HEK293 (cell line): Measurements from ENCODE around the gene ARL11.

Experiments used
- CTCF ChIA-PET: fragments of 350-600 bp; formaldehyde crosslinking; extraction: SDS; loops from one replicate; lab custom pipeline; 2021; ENCODE audit warnings: antibody characterized with exemption; lab: Yijun Ruan, JAX
- POLR2A ChIA-PET: fragments of 300-600 bp; formaldehyde crosslinking; extraction: SDS; loops from one replicate; lab custom pipeline; 2020; ENCODE audit warnings: antibody characterized with exemption, inconsistent platforms; lab: Yijun Ruan, JAX
- H3K27ac ChIP-seq: fragments of 200-500 bp; sonication (Bioruptor generic); 2 replicates; pipeline ENCODE4 v1.5.1; 2014; ENCODE audit warnings: low read depth, low read length, control low read depth, inconsistent platforms; ENCODE audit errors: extremely low read depth
- H3K36me3 ChIP-seq, 2 experiments: fragments of 200-500 bp in 1 of 2; sonication (Bioruptor generic) in 1 of 2; 1 replicate in 1 of 2; 2 replicates in 1 of 2; pipeline ENCODE4 v1.5.1; 2014 to 2017; ENCODE audit warnings: inconsistent platforms in 2 of 2, low read length in 2 of 2; ENCODE audit not compliant: control insufficient read depth in 2 of 2, insufficient read depth in 1 of 2
- H3K4me1 ChIP-seq: fragments of 200-500 bp; sonication (Bioruptor generic); 2 replicates; pipeline ENCODE4 v1.5.1; 2014; ENCODE audit warnings: mild to moderate bottlenecking, low read length, inconsistent platforms; ENCODE audit not compliant: control insufficient read depth, insufficient read depth
- H3K4me3 ChIP-seq: 2 replicates; pipeline ENCODE4 v1.5.1; 2011; ENCODE audit warnings: low read depth, mild to moderate bottlenecking, control low read depth, low read length, moderate library complexity
- H3K9me3 ChIP-seq: fragments of 200-500 bp; sonication (Bioruptor generic); 2 replicates; pipeline ENCODE4 v1.5.1; 2014; ENCODE audit warnings: low read depth, low read length, inconsistent platforms; ENCODE audit not compliant: control insufficient read depth, insufficient read depth
- KLF7 ChIP-seq: fragments of 450-650 bp; formaldehyde crosslinking; IDR thresholded peaks from 2 replicates; pipeline ENCODE4 v1.5.1; 2016; ENCODE audit warnings: missing biosample characterization, missing genetic modification characterization, borderline replicate concordance
- PBX3 ChIP-seq: sonication (generic); formaldehyde crosslinking; IDR thresholded peaks from 2 replicates; pipeline ENCODE4 v1.8.1; 2022; ENCODE audit warnings: mild to moderate bottlenecking, moderate library complexity, missing genetic modification reagents
- ZBTB21 ChIP-seq: fragments of 450-650 bp; formaldehyde crosslinking; IDR thresholded peaks from 2 replicates; pipeline ENCODE4 v1.5.1; 2017; ENCODE audit warnings: missing biosample characterization, missing genetic modification characterization
- ZBTB49 ChIP-seq: fragments of 450-650 bp; formaldehyde crosslinking; IDR thresholded peaks from 2 replicates; pipeline ENCODE4 v1.5.1; 2016; ENCODE audit warnings: missing biosample characterization, missing genetic modification characterization, low read depth
- ZNF10 ChIP-seq: fragments of 450-650 bp; formaldehyde crosslinking; IDR thresholded peaks from 2 replicates; pipeline ENCODE4 v1.5.1; 2017; ENCODE audit warnings: missing biosample characterization, missing genetic modification characterization
- ZNF140 ChIP-seq: fragments of 450-650 bp; formaldehyde crosslinking; IDR thresholded peaks from 2 replicates; pipeline ENCODE4 v1.5.1; 2016; ENCODE audit warnings: missing biosample characterization, missing genetic modification characterization
- ZNF148 ChIP-seq: fragments of 450-650 bp; formaldehyde crosslinking; IDR thresholded peaks from 2 replicates; pipeline ENCODE4 v1.5.0; 2017; ENCODE audit warnings: missing biosample characterization, missing genetic modification characterization, borderline replicate concordance
- ZNF239 ChIP-seq: fragments of 450-650 bp; formaldehyde crosslinking; IDR thresholded peaks from 2 replicates; pipeline ENCODE4 v1.5.1; 2016; ENCODE audit warnings: missing biosample characterization, missing genetic modification characterization
- ZNF362 ChIP-seq: fragments of 450-650 bp; formaldehyde crosslinking; IDR thresholded peaks from 2 replicates; pipeline ENCODE4 v1.5.1; 2016; ENCODE audit warnings: missing biosample characterization, missing genetic modification characterization
- ZNF366 ChIP-seq: fragments of 450-650 bp; formaldehyde crosslinking; conservative IDR thresholded peaks from 2 replicates; pipeline ENCODE4 v1.5.1; 2016; ENCODE audit warnings: missing biosample characterization, missing genetic modification characterization
- ZNF510 ChIP-seq: fragments of 450-650 bp; formaldehyde crosslinking; IDR thresholded peaks from 2 replicates; pipeline ENCODE4 v1.5.1; 2018; ENCODE audit warnings: mild to moderate bottlenecking, missing genetic modification characterization, missing biosample characterization; ENCODE audit not compliant: insufficient replicate concordance
- ZNF658 ChIP-seq: fragments of 450-650 bp; formaldehyde crosslinking; IDR thresholded peaks from 2 replicates; pipeline ENCODE4; 2016; ENCODE audit warnings: missing biosample characterization, missing genetic modification characterization
- ZNF677 ChIP-seq: fragments of 450-650 bp; IDR thresholded peaks from 2 replicates; pipeline ENCODE4 v1.5.0; 2018; ENCODE audit warnings: missing biosample characterization, mild to moderate bottlenecking, missing genetic modification characterization, moderate library complexity
- ZNF701 ChIP-seq: fragments of 450-650 bp; formaldehyde crosslinking; IDR thresholded peaks from 2 replicates; pipeline ENCODE4 v1.5.1; 2016; ENCODE audit warnings: missing biosample characterization, missing genetic modification characterization
- ZNF707 ChIP-seq: fragments of 450-650 bp; formaldehyde crosslinking; IDR thresholded peaks from 2 replicates; pipeline ENCODE4 v1.5.1; 2016; ENCODE audit warnings: missing biosample characterization, missing genetic modification characterization
- ZNF768 ChIP-seq: fragments of 450-650 bp; formaldehyde crosslinking; IDR thresholded peaks from 2 replicates; pipeline ENCODE4 v1.5.1; 2018; ENCODE audit warnings: missing biosample characterization, mild to moderate bottlenecking, missing genetic modification characterization
- ZNF785 ChIP-seq: fragments of 450-650 bp; formaldehyde crosslinking; IDR thresholded peaks from 2 replicates; pipeline ENCODE4 v1.5.1; 2016; ENCODE audit warnings: missing biosample characterization, missing genetic modification characterization
- TF ChIP-seq, protein P1 (sequence below): fragments of 450-650 bp; formaldehyde crosslinking; IDR thresholded peaks from 2 replicates; pipeline ENCODE4 v1.5.1; 2016; ENCODE audit warnings: missing biosample characterization, missing genetic modification characterization

ARL11 gene

DNA sequence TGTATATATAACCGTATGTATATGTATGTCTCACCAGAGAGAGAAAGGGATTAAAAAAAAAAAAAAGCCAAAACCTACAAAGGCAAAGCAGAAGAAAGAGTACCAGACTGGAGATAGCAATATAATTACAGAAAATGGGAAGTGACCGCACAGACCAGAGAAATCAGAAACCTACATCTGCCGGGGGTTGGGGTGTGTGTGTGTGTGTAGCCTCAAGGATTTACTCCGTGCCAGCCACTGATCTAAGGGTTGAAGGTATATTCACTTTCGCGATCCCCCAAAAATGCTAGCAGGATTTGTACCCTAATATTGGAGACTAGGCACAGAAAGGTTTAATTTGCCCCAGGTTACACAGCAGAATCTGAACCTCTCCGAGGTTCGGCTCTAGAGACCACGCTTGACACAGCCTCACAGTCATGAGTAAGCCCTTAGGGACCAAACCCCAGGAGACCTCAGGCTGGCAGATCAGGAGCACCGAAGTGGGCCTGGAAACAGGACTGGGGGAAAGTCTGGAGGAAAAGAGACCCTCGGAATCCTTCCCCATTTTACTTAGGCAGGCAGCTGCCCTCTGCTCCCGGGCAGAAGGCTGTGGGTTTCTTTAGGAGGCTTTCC lies 14.8 kb downstream of the ARL11 start:
- no peaks in the 10 kb centered on the region for H3K9me3 ChIP-seq
- CTCF ChIA-PET = interaction anchor here (1.0 kb wide), 1 partner anchor 48 kb away, joined by 3 read pairs; the partner anchor contains the start of gene EBPL
- H3K36me3 ChIP-seq = no peaks in the 10 kb centered on the region
- H3K27ac ChIP-seq = no peak overlapping the region
- POLR2A ChIA-PET = no interaction called here
- TF ChIP-seq PBX3 (CRISPR knock-in tag) = no peak
- no peak for TF ChIP-seq ZNF10
- no peak for TF ChIP-seq ZNF366 (tag by site-specific recombination)
- TF ChIP-seq ZNF239 (tag by site-specific recombination) = no peak
- no peak for TF ChIP-seq ZNF510 (tag by site-specific recombination)
- no peak for TF ChIP-seq ZNF677
- TF ChIP-seq ZNF701 (tag by site-specific recombination) = no peak
- TF ChIP-seq, all 188 proteins: peak for 0
- Histone ChIP-seq H3K4me1 (no peaks in the 10 kb centered on the region), H3K4me3 (no peak overlapping the region)

- no peaks in the 10 kb centered on the region for H3K36me3 ChIP-seq
- CTCF ChIA-PET = no interaction called here
- POLR2A ChIA-PET = no interaction called here
- no peak overlapping the region for H3K27ac ChIP-seq
- H3K4me1 ChIP-seq = no peaks in the 10 kb centered on the region
- TF ChIP-seq ZNF148 (tag by site-specific recombination) = no peak
- TF ChIP-seq ZBTB49 (tag by site-specific recombination) = no peak
- no peak for TF ChIP-seq ZBTB21
- no peak for TF ChIP-seq KLF7 (tag by site-specific recombination)
- TF ChIP-seq ZNF785 (tag by site-specific recombination) = no peak
- no peak for TF ChIP-seq ZNF140 (tag by site-specific recombination)
- TF ChIP-seq ZNF768 = no peak
- no peak for TF ChIP-seq ZNF658 (tag by site-specific recombination)
- TF ChIP-seq ZNF362 (tag by site-specific recombination) = no peak
- TF ChIP-seq, protein P1, sequence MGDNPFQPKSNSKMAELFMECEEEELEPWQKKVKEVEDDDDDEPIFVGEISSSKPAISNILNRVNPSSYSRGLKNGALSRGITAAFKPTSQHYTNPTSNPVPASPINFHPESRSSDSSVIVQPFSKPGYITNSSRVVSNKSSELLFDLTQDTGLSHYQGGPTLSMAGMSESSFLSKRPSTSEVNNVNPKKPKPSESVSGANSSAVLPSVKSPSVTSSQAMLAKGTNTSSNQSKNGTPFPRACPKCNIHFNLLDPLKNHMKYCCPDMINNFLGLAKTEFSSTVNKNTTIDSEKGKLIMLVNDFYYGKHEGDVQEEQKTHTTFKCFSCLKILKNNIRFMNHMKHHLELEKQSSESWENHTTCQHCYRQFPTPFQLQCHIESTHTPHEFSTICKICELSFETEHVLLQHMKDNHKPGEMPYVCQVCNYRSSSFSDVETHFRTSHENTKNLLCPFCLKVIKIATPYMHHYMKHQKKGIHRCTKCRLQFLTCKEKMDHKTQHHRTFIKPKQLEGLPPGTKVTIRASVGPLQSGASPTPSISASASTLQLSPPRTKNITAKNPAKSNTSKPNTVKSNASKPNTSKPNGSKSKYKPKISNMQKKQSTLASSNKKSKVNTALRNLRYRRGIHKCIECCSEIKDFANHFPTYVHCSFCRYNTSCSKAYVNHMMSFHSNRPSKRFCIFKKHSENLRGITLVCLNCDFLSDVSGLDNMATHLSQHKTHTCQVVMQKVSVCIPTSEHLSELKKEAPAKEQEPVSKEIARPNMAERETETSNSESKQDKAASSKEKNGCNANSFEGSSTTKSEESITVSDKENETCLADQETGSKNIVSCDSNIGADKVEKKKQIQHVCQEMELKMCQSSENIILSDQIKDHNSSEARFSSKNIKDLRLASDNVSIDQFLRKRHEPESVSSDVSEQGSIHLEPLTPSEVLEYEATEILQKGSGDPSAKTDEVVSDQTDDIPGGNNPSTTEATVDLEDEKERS (tag by site-specific recombination) = no peak
- no peak for TF ChIP-seq ZNF707 (tag by site-specific recombination)
- no peak overlapping the region for H3K4me3 ChIP-seq
- no peaks in the 10 kb centered on the region for H3K9me3 ChIP-seq
Measured at GRCh38 chr13:49645451-49645850, 17.1 kb downstream of the ARL11 start.
